HS-27A (cell line): Measurements from ENCODE around the gene CD52.

ENCODE experiments used
- DNase-seq: peaks from one replicate; pipeline ENCODE4 v3.0.0-alpha.2; 2012; ENCODE audit warnings: low read depth, missing footprints

CD52 gene

DNA sequence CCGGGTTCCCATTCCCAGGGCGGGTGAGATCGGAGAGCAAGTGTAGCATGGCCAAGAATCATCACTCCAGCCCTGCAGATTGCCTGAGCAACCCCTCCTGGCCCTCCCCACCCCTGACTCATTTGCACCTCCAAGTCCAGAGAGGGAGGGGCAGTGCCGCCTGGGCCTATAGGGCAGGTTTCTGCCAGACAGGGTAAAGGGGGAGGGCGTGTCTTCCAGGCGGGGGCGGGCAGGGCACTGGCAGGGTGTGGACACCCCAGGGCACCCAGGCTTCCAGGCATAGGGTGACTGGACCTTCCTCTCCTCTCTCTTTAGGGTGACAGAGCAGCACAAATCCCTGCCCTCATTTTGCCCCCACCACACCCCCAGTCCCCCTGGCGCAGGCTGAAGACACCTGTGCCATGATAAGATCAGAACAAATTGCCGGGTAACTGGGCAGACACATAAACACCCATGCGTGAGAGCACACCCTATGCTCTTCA, 39.4 kb downstream of the CD52 start:
- no peak for DNase-seq

GRCh38 chr1:26358411-26359384, 40.9 kb downstream of the CD52 start:
- no peak for DNase-seq

GRCh38 chr1:26359981-26360806, 42.4 kb downstream of the CD52 start:
- DNase-seq: no peak

DNA sequence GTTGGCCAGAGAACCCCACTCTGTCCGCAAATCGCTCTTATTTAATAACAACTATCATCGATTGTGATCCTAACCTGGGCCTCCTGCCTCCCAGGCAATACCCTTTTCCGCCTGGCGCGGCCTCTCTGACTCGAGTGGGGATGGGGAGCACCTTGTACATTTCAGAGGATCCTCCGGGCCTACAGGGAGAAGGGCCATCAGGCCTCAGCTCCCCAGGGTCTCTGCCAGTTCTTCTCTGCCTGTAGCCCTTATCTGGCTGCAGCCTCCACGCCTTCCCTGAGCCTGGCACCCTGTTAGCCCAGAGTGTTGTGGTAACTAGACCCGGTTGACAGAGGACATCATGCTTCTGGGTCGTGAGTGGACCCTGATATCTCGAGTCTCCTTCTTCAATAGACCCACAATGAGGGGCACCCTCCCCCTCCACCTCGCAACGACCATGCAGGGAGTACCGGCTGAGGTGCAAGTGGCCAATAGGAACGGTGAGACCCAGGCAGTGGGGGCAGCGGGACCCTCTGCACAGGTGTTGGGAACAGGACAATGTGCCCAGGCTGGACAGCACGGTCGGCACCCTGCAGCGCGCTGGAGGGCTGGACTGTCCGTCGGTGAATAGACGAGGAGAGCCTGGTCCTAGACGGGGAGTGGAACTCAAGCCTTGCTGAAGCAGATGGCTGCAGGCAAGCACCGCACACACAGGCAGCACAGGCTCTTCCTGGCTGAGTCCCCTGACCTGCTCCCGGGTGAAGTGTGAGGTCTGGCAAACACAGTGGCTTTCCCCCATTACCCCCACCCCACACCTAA, 43.2 kb downstream of the CD52 start:
- DNase-seq: no peak

DNA sequence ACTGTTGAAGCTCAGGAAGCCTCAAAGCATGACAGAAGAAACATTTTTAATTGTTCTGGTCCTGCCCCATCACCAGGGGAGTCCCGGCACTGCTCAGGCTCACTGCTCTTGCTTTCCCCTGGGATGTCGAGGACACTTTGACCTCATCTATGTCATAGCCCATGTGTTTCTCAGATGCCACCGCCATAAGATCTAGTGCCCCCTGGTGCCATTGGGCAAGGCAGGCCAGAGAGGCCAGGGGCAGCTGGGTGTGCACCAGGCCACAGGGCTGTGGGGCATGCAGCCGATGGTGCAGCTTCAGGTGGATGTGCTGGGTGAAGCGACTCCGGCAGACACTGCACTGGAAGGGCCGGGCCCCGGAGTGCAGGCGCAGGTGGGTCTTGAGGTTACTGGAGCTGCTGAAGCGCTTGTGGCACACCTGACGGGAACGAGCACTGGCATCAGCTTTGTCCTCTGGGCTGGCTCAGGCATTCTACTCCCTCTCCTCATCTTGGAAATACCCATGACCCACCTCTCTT, 43.9 kb downstream of the CD52 start:
- no peak for DNase-seq

DNA sequence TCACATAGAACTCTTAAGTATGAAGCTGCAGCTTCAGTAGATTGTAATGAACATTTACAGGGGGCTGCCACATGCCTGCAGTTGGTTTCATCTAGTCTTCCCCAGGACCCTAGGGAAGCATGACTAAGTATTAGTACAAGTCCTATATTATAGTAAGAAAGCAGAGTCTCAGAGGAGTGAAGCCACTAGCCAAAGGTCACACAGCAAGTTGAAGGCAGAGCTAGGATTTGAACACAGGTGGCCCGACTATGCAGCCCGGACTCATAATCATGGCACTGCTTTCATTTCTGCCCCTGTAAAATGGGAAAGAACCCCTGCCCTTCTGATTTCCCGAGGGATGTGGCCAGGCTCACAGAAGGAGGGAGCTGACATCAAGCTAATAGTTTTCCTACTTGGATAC, 44.6 kb downstream of the CD52 start:
- DNase-seq: no peak

DNA sequence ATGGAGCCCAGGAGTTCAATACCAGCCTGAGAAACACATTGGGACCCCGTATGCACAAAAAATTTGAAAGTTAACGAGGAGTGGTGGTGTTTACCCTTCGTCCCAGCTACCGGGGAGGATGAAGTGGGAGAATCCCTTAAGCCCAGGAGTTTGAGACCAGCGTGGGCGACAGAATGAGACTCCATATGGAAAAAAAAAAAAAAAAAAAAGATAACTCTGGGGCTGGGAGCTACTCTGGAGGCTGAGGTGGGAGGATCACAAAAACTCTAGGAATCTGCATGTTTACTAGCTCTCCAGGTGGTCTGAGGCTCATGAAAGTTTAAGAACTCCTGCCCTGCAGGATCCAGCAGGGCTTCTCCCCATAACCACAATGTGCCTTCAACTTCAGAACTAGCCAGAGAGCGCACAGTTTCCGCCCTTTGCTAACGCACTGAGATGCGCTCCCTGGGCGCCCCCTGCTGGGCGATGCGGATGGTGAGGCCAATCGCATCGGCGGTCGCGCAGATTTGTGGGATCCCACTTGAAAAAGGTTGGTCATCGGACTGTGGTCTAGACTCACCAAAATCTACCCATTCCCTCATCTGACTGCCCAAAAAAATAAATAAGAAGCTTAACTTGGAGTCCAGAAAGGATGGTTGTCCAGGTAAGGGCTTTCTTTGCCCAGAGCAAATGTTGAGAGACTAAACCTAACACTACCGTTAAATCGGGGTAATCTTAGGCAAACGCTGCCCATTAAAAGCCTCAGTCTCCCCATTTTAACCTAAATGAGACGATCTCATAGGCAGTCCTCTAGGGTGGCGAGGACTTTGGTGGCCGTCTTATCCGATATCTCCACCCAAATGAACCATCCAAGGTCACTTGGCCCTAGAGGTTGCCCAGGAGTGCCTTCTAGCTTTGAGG, 46.0 kb downstream of the CD52 start:
- DNase-seq: no peak

GRCh38 chr1:26364956-26365355, 47.2 kb downstream of the CD52 start:
- no peak for DNase-seq

DNA sequence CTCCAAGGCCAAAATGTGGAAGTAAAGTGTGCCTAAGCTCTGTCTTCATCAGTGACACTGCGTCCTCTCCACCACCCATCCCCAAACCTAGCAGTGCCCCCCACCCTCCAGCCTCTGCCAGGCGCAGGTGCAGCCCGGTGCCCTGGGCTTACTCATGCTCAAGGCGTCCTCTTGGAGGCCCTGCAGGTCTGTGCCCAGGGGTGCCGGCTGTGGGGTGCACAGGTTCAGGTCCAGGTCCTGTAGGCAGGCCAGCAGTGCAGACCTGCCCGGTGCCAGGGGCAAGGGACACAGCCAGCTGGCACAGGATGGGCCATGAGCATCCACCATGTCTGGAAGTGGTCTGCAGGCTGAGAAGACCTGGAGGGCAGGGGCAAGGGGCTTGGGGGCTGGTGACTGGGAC, 49.7 kb downstream of the CD52 start:
- no peak for DNase-seq

- DNase-seq: no peak
Measured at GRCh38 chr1:26368006-26368405, 50.2 kb downstream of the CD52 start.

- no peak for DNase-seq
Measured at GRCh38 chr1:26368486-26368885, 50.7 kb downstream of the CD52 start.
